Measurements from ENCODE around the gene PCDHA2.
"Not testable (repeated sequence)": the region's sequence is repeated elsewhere in the genome, so short reads cannot be mapped to it uniquely, and the experiment has no call there.

Gene PCDHA2

GRCh38 chr5:140821375-140822280, 27.0 kb downstream of the PCDHA2 start, which contains the start of gene PCDHA5:
Gene PCDHA5, plus strand, starts transcription at chr5:140821613.
- DNase-seq, result no peak

GRCh38 chr5:140822281-140822629, 27.6 kb downstream of the PCDHA2 start:
- DNase-seq, result no peak

- not testable (repeated sequence) for DNase-seq
Measured at GRCh38 chr5:140822969-140823368, 28.3 kb downstream of the PCDHA2 start.

- no peak for DNase-seq
Measured at GRCh38 chr5:140823475-140823874, 28.8 kb downstream of the PCDHA2 start.

- no peak for DNase-seq
Measured at GRCh38 chr5:140827704-140828361, 33.2 kb downstream of the PCDHA2 start, which contains the start of gene PCDHA6. Gene PCDHA6, plus strand, starts transcription at chr5:140827960. Its CDS starts 132 bp downstream, at chr5:140828092.

GRCh38 chr5:140828362-140828737, 33.7 kb downstream of the PCDHA2 start:
- DNase-seq, result no peak

- DNase-seq, result not testable (repeated sequence)
Measured at GRCh38 chr5:140829511-140830501, 35.2 kb downstream of the PCDHA2 start.

- no peak for DNase-seq
Measured at GRCh38 chr5:140833993-140834392, 39.3 kb downstream of the PCDHA2 start, which contains the start of gene PCDHA7. Gene PCDHA7, plus strand, starts transcription at chr5:140834269. Its CDS starts 115 bp downstream, at chr5:140834384.

GRCh38 chr5:140834439-140835008, 39.9 kb downstream of the PCDHA2 start:
- not testable (repeated sequence) for DNase-seq

GRCh38 chr5:140835622-140836510, 41.2 kb downstream of the PCDHA2 start:
- DNase-seq, result no peak

- no peak for DNase-seq
Measured at GRCh38 chr5:140840978-140841962, 46.6 kb downstream of the PCDHA2 start, which contains the start of gene PCDHA8. Gene PCDHA8, plus strand, starts transcription at chr5:140841187. Its CDS starts 135 bp downstream, at chr5:140841322.

GRCh38 chr5:140842798-140843733, 48.4 kb downstream of the PCDHA2 start:
- DNase-seq, result no peak
